HUES64 (cell line): ENCODE results near the gene SGPP1.
"Not testable (repeated sequence)": the region's sequence is repeated elsewhere in the genome, so short reads cannot be mapped to it uniquely, and the experiment has no call there.

Source experiments
- H3K27ac ChIP-seq: 2 replicates; pipeline ENCODE4 v1.7.0; 2013; ENCODE audit warnings: low read depth, low read length, inconsistent platforms
- H3K27me3 ChIP-seq: 2 replicates; pipeline ENCODE4 v1.6.1; 2013; ENCODE audit warnings: mild to moderate bottlenecking, low read length; ENCODE audit not compliant: insufficient read depth
- H3K36me3 ChIP-seq: 2 replicates; pipeline ENCODE4 v1.6.1; 2013; ENCODE audit warnings: mild to moderate bottlenecking, low read length; ENCODE audit not compliant: insufficient read depth
- H3K4me1 ChIP-seq: 2 replicates; pipeline ENCODE4 v1.6.1; 2013; ENCODE audit warnings: mild to moderate bottlenecking, low read length, moderate library complexity; ENCODE audit not compliant: insufficient read depth
- H3K4me3 ChIP-seq: 2 replicates; pipeline ENCODE4 v1.5.1; 2013; ENCODE audit warnings: mild to moderate bottlenecking, low read length, moderate library complexity
- H3K9ac ChIP-seq: 2 replicates; pipeline ENCODE4 v1.6.1; 2013; ENCODE audit warnings: mild to moderate bottlenecking, low read depth, low read length
- H3K9me3 ChIP-seq: 2 replicates; pipeline ENCODE4 v1.6.1; 2013; ENCODE audit warnings: low read depth, low read length; ENCODE audit not compliant: insufficient read depth
- WGBS: fragments of 150-250, 120-280 bp; methylation state at CpG from one replicate; pipeline ENCODE4 v1.1.7; 2013; ENCODE audit warnings: missing lambda C conversion rate; 5-methylcytosine and 5-hydroxymethylcytosine counted together

Gene SGPP1

DNA sequence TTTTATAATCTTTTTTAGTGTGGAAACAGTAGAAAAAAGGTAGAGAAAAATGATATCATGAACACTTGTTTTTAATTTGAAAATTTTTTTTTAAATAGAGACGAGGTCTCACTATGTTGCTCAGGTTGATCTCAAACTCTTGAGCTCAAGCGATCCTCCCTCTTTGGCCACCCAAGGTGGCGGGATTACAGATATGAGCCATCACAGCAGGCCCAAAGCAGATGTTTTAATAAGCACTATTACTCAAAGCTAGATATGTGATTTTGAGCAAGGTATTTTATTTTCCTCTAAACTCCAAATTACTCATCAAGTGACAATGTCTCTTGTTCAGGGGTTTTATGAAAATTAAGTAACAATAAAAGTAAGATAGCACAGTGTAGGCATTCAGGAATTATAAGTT, 75.5 kb downstream of the SGPP1 start:
- H3K4me3 ChIP-seq: no peak overlapping the region
- no peak overlapping the region for H3K27ac ChIP-seq
- WGBS: 97% methylated on average over 3 of the region's 3 CpGs
- no peaks in the 10 kb centered on the region for H3K36me3 ChIP-seq
- H3K9ac ChIP-seq: no peak overlapping the region
- no peaks in the 10 kb centered on the region for H3K4me1 ChIP-seq
- H3K9me3 ChIP-seq: no peaks in the 10 kb centered on the region
- H3K27me3 ChIP-seq: no peaks in the 10 kb centered on the region

- no peaks in the 10 kb centered on the region for H3K27me3 ChIP-seq
- H3K36me3 ChIP-seq: no peaks in the 10 kb centered on the region
- no peak overlapping the region for H3K4me3 ChIP-seq
- no peak overlapping the region for H3K27ac ChIP-seq
- no peaks in the 10 kb centered on the region for H3K9me3 ChIP-seq
- WGBS: 80% methylated on average over 1 of the region's 3 CpGs
- H3K4me1 ChIP-seq: no peaks in the 10 kb centered on the region
- no peak overlapping the region for H3K9ac ChIP-seq
Measured at GRCh38 chr14:63650256-63650952, 77.5 kb downstream of the SGPP1 start.

DNA sequence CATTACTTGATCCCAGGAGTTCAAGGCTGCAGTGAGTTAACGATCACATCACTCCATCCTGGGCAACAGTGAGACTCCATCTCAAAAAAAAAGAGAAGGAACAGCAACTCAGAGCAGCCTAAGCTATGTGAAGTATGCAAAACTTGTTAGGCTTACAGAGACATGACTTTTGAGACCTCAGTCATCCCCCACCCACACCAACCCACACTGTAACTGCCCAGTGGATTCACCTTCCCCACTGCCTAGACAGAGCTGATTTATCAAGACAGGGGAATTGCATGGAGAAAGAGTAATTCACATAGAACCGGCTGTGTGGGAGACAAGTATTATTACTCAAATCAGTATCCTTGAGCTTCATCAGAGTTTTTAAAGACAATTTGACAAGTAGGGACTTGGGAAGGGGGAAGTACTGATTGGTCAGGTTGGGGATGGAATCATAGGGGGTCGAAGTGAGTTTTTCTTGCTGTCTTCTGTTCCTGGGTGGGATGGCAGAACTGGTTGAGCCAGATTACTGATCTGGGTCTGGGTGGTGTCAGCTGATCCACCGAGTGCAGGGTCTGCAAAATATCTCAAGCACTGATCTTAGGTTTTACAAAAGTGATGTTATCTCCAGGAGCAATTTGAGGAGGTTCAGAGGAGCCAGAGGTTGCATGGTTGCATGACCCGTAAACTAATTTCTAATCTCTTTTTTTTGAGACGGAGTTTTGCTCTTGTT, 80.0 kb downstream of the SGPP1 start:
- Histone ChIP-seq H3K4me3 (no peak overlapping the region), H3K27me3 (no peaks in the 10 kb centered on the region), H3K9me3 (no peaks in the 10 kb centered on the region), H3K36me3 (no peaks in the 10 kb centered on the region), H3K9ac (no peak overlapping the region), H3K27ac (no peak overlapping the region), H3K4me1 (no peaks in the 10 kb centered on the region)
- WGBS: 90% methylated on average over 5 of the region's 6 CpGs

DNA sequence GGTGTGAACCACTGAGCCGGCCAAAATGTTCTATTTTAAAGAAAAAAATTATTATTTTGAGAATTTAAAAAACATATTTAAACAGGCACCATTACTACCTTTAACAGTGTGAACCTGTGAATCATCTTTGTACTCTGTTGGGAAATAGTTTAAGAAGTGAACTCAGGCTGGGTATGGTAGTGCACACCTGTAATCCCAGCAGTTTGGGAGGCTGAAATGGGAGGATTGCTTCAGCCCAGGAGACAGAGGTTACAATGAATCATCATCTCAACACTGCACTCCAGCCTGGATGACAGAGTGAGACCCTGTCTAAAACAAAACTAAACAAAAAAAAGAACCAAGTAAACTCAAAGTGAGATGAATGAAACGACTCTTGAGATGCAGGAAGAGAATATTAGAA, 83.1 kb downstream of the SGPP1 start:
- Histone ChIP-seq H3K9ac (no peak overlapping the region), H3K9me3 (no peaks in the 10 kb centered on the region), H3K27ac (no peak overlapping the region), H3K36me3 (peaks cover 5% of the 10 kb centered on the region), H3K4me3 (no peak overlapping the region), H3K27me3 (no peaks in the 10 kb centered on the region), H3K4me1 (no peaks in the 10 kb centered on the region)
- no CpG with 5 or more reads among the region's 2 CpGs for WGBS

GRCh38 chr14:63642656-63643382, 85.0 kb downstream of the SGPP1 start:
- peak overlapping the region; percentile 72 for H3K4me3 ChIP-seq
- no peak overlapping the region for H3K27ac ChIP-seq
- no peaks in the 10 kb centered on the region for H3K27me3 ChIP-seq
- no peaks in the 10 kb centered on the region for H3K4me1 ChIP-seq
- WGBS: 83% methylated on average over 6 of the region's 8 CpGs
- no peaks in the 10 kb centered on the region for H3K9me3 ChIP-seq
- peaks cover 19% of the 10 kb centered on the region for H3K36me3 ChIP-seq
- no peak overlapping the region for H3K9ac ChIP-seq

- Histone ChIP-seq H3K9me3 (no peaks in the 10 kb centered on the region), H3K9ac (peak overlapping the region; percentile 86), H3K4me1 (no peaks in the 10 kb centered on the region)
Measured at GRCh38 chr14:63642229-63642611, 85.6 kb downstream of the SGPP1 start.

GRCh38 chr14:63641473-63642228, 86.2 kb downstream of the SGPP1 start, which contains the start of gene WDR89:
Gene WDR89 (minus strand): TSS chr14:63641871. CDS start chr14:63599942, 41,929 bp downstream.
- H3K4me3 ChIP-seq: peak within 1 kb of the TSS; percentile 72
- H3K9me3 ChIP-seq: no peaks in the 10 kb centered on the region
- H3K36me3 ChIP-seq: peaks cover 19% of the 10 kb centered on the region
- no peaks in the 10 kb centered on the region for H3K4me1 ChIP-seq
- H3K9ac ChIP-seq: peak within 1 kb of the TSS; percentile 87
- no peaks in the 10 kb centered on the region for H3K27me3 ChIP-seq
- peak within 1 kb of the TSS; percentile 96 for H3K27ac ChIP-seq
- under 1% methylated on average over 60 of the region's 60 CpGs for WGBS

More at GRCh38 chr14:63642229-63642611, 85.6 kb downstream of the SGPP1 start:
- WGBS: under 1% methylated on average over 12 of the region's 12 CpGs
- peak overlapping the region; percentile 72 for H3K4me3 ChIP-seq
- no peaks in the 10 kb centered on the region for H3K27me3 ChIP-seq
- H3K36me3 ChIP-seq: peaks cover 19% of the 10 kb centered on the region
- peak overlapping the region; percentile 83 for H3K27ac ChIP-seq

DNA sequence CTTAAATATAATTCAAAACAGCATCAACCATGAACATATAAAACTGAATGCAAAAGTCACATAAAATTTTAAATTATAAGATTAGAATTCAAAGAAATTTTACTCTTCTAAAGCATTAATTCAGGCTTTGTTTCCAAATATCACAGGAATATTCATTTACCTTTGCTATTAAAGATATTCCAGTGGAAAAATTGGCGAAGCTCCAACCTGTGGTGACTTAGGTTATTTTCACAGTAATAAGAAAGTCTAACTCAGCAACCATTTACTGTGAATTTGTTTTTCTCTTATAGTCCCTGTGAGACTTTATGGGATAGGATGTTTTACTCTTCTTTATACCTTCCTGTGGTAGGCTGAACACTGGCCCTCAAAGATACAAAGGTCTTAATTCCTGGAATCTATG, 89.4 kb downstream of the SGPP1 start:
- 100% methylated on average over 1 of the region's 1 CpG for WGBS
- H3K36me3 ChIP-seq: peaks cover 19% of the 10 kb centered on the region
- no peaks in the 10 kb centered on the region for H3K4me1 ChIP-seq
- no peaks in the 10 kb centered on the region for H3K27me3 ChIP-seq
- no peak overlapping the region for H3K4me3 ChIP-seq
- no peak overlapping the region for H3K9ac ChIP-seq
- no peaks in the 10 kb centered on the region for H3K9me3 ChIP-seq
- no peak overlapping the region for H3K27ac ChIP-seq

GRCh38 chr14:63636094-63636635, 91.7 kb downstream of the SGPP1 start:
- not testable (repeated sequence) for H3K27me3 ChIP-seq, H3K4me3 ChIP-seq, H3K9ac ChIP-seq, H3K9me3 ChIP-seq, H3K27ac ChIP-seq, H3K4me1 ChIP-seq
- 98% methylated on average over 4 of the region's 4 CpGs for WGBS
- peaks cover 19% of the 10 kb centered on the region for H3K36me3 ChIP-seq
